ENCODE measurements around the gene FOXJ3. TPM values are rescaled to one million over a fixed set of nuclear protein-coding genes. Genes with fewer than 3 reads are reported as not detected.
A peak's percentile ranks its signal among the peaks of the same experiment; 100 is the strongest.
"Not testable (repeated sequence)": the region's sequence is repeated elsewhere in the genome, so short reads cannot be mapped to it uniquely, and the experiment has no call there.

Gene FOXJ3
- total RNA-seq, 1 experiment from 2014 or later: 16.8 TPM

DNA sequence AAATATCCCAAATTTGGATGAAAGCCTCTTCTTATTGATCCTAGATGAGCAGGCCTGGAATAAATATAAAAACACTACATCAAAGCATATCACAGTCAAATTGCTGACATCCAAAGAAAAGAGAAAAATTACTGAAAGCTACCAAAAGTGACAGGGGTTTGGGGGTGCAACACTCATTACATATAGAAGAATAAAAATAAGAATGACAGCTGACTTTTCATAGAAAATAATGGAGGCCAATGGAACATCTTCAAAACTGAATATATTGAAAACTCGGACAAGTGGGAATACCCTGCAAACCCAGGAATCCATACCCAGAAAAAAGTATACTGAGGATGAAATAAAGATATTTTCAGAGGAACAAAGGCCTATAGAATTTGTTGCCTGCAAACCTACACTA is 84.0 kb downstream of the FOXJ3 start:
- DNase-seq (ENCODE audit: low spot score): no peak

DNA sequence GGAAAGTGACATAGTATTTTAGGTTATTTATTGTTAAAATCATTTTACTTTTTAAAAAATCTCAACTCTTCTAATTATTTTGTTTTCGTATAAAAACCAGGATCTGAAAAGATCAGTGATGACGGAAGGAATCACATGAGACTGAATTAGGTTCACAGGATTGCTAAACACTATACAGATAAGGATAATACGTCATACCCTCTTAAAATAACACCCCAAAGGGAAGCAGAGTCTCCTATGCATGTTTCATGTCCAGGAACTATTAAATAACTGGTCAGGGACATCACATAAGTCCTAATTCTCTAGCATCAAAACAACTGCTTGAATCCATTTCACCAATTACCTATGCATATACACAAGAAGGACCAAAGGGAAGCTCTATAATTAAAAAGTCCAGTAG is 84.9 kb downstream of the FOXJ3 start:
- no peak for DNase-seq (ENCODE audit: low spot score)

DNA sequence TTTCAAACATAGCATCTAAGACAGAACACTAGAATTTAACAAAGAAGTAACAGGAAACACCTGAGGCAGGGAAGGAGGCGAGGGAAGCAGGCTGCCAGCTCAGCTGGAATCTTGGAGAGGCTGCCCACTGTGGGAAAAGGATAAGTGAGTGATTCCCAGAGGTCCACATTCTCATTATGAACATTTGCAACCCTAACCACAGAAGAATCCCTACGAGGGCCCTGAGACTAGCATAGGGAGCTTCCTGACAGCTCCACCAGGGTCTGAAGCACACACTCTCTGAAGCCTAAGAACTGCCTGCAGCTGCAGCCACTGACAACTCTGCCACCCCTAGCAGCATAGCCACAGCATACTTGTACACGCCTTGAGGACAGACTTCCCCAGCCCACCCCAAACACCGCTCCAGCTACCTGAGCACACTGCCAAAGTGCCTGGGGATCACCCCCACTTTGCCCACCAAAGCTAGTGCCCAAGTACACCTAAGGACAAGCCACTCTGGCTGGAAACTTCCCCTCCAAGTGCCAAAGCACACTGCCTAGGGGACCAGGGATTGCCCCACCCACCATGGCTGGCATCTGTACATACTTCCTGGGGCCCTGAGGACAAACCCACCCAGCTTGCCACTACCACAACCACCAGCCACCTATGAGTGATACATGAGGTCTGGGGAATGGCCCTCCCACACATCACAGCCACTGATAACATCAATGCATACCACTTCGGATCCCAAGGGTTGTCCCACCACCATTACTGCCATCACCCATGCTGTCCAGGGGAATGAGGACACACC is 93.9 kb downstream of the FOXJ3 start:
- DNase-seq (ENCODE audit: low spot score): no peak

DNA sequence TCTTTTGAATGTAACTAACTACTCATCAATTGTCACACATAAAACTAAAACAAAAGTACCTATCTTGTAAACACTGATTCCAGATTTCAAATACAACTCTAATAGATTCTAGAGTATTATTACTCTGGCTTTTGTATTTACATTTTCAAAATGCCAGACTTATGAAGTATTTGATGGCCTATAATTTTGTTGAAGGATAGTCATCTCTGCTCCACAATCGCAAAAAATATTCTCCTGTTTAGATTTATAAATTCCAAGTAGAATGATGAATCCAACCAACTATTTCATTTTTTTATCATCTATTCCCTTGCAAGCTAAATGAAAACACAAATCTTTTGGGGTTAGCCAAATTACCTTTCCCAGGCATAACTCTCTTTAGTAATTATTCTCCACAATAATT is 95.5 kb downstream of the FOXJ3 start:
- no peak for DNase-seq (ENCODE audit: low spot score)

DNA sequence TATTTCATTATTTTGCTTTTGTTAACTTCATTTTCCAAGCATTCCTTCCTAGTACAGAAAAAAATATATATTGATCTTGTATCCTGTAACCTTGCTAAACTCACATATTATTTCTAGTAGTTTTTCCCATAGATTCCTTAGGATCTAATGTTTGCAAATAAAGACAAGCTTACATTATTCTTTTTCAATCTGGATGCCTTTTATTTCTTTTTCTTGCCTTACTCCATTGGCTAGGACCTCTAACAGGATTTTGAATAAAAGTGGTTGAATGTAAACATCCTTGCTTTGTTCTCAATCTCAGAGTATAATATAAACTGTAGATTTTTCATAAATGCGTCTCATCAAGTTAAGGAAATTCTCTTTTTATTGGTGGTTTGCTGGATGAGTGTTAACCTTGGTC is 96.0 kb downstream of the FOXJ3 start:
- DNase-seq (ENCODE audit: low spot score): no peak

DNA sequence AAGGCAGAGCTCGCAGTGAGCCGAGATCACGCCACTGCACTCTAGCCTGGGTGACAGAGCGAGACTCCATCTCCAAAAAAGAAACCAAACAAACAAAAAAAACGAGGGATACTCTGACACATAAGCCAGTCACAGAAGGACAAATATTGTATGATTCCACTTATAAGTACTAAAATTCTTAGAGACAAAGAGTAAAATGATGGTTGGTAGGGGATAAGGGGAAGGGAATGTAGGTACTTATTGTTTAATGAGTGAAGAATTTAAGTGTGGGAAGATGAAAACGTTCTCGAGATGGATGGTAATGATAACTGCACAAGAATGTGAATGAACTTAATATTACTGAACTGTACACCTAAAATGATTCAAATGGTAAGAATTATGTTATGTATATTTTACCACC is 103.8 kb downstream of the FOXJ3 start:
- DNase-seq (ENCODE audit: low spot score): no peak

DNA sequence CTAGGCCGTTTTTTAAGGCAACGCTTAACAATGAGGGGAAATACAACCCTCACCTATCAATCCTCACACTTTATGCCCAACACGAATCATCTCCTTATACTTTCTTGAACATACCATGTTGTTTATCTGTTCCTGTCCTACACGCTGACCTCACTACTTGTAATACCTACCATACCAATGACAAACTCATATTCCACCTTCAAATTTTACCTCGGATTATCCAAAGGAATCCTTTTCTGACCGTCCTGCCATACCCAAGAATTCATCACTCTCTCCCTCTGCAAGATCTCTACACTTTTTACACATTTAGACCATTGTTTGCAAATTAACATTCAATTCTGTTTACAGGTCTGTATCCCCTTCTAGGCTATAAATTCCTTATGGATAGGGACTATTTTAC is 106.1 kb downstream of the FOXJ3 start:
- DNase-seq (ENCODE audit: low spot score): no peak

DNA sequence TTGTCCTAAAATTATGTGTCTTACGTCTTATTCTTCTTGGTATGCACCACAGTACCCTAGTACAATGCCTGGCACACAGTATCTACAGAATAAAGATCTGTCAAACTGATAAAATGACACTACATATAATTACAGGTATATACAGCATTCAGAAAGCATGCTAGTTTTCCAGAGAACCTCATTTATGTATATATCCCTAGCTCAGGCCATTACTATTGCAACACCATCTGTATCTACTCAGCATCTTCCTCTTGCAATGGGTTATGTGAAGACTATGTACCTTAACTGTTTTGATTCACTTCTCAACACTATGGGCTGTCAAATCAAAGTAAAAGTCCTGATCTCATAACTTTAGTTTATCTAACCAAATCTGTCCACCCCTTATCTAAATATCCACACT is 112.0 kb downstream of the FOXJ3 start:
- DNase-seq (ENCODE audit: low spot score): no peak

DNA sequence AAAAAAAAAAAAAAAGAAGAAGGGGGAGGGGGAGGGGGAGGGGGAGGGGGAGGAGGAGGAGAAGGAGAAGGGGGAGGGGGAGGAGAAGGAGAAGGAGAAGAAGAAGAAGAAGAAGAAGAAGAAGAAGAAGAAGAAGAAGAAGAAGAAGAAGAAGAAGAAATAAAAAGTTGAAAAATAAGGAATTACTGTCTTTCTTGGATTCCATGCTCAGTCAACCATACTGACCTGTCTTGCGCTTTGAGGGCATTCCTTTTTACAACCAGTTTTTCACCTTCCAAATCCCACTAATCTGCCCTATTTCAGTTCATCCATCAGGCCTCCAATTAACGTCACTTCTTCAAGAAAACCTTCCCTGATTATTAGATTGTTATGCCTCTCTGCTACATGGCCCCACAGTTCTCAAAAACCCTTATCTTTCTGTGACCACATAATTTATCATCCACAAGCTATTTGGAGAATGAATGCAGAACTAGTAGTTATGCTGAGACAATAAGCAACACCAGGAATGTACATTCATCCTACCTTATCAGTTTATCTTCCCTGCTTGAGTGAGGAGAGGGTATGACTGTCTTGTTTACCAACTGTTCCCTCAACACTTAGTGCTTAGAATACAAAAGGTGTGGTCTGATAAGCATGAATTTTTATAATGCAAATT is 113.0 kb downstream of the FOXJ3 start:
- DNase-seq (ENCODE audit: low spot score): no peak

DNA sequence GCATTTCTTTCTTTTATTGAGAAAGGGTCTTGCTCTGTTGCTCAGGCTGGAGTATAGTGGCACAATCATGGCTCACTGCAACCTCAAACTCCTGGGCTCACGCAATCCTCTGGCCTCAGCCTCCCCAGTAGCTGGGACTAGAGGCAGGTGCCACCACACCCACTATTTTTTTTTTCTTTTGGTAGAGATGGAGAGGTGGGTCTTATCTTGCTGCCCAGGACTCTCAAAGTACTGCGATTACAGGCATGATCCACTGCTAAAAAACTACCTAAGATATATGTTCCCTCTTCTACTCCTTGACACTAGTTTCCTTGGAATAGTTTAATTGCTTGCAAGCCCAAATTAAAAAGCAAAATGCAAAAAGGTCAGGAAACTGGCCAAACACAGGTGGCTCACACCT is 113.6 kb downstream of the FOXJ3 start:
- DNase-seq (ENCODE audit: low spot score): no peak

DNA sequence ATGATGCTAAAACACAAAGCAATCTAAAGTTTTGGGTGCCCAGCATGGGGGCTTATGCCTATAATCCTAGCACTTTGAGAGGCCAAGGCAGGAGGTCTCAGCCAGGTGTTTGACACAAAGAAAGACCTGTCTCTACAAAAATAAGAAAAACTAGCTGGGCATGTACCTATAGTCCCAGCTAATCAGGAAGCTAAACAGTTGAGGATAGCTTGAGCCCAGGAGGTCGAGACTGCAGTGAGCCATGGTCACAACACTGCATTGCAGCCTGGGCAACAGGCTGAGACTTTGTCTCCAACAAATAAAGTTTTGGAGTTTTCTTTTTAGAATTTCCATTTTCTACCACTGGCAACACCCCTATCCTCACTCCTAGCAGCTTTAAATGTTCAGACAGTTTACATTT is 115.4 kb downstream of the FOXJ3 start:
- DNase-seq (ENCODE audit: low spot score): no peak

DNA sequence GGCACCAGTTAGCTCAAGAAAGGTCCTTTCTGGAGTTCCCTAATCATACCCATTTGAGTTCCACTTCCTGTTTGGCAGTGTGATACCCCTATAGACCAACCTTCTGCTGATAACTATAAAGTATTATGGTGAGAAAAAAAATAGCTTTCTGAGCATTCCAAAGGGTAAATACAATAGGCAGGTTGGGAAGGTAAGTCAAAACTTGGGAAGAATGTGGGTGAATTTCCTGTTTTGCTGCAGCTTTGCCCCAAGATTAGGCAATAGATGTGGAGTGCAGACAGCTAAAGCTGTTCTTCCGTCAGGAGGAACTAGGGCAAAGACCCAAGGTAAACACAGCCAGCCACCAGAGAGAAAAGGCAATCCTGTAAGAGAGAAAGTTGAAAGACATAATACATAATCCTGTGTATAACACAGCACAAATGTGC is 120.6 kb downstream of the FOXJ3 start:
- peak; percentile 72 for DNase-seq (ENCODE audit: low spot score)

DNA sequence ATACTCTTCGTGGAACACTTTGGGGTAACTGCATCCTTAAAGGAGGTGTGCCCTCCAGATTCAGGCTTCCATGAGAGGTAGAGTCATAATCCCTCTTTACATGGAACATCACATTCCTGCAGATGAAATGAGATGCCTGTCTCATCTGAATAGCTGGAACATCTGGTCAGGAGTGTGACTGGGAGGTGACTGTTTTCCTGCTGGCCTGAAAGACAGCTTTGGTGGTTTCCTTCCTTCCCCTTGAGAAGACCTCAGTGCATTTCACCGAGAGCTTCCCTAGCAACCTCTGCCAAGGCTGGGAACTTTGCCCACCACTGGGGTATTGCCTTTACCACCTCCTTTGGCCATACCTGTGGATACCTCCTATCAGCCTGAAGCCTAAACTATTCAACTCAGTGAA is 123.8 kb downstream of the FOXJ3 start:
- no peak for DNase-seq (ENCODE audit: low spot score)

DNA sequence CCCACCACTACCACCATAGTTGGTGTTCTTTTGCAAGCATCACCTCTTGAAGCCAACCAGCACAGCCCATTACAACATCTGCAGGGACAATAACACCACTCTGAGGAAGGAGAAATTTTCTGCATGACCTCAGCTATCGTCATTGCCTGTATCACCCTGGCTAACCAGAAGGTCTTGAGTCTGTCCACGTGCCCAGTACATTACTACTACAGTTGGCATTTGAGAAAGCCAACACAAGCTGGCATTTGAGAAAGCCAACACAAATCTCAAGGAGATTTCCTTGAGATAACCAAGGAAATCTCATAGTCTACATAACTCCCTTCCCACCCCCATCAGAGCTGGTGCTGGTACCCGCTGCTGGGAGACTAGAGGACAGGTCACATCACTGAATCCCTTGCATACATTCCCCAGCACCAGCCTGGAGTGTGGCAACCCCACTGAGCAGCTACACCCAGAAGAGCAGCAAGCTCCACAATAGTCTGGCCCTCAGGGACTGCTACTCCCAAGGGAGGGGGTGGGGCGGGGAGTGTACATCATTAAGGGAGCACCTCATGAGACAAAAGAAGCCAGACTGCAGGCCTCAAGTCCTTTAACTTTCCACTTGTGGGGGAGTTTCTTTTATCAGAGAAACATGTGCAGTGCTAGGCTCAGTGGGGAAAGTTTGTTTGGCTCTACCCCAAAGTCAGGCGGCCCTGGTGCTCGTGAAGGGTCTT is 124.5 kb downstream of the FOXJ3 start:
- no peak for DNase-seq (ENCODE audit: low spot score)

DNA sequence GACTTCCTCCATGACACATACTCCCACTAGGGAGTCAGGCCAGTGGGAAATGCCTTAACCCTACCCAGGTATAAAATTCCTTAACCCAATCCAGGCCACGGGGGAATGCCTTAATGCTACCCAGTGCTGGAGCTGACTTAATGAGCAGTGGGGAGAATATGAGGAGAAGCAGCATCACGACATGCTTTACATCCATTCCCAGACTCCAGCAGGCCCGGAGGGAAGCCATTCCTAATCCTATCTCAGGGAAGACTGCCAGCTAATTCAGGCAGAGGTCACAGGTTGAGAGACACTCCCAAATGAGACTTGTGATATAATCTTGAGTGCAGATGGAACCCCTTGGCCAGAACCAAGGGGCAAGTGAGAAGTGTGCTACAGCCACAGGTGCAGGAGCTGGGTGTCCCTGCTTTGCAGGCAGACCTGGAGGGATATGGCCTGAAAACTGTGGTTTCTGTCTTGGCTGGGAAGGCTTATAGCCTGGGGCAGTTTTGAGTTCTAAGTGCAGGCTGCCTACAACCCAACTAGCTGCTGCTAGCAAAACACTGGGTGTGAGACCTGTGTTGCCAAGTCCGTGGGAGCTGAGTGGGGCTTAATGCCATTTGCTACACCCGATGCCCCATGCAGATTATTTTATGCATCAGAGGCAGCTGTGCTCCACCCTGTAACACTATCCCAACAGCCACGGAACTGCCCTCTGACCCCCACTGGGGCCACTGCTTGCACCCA is 125.3 kb downstream of the FOXJ3 start:
- DNase-seq (ENCODE audit: low spot score): no peak

DNA sequence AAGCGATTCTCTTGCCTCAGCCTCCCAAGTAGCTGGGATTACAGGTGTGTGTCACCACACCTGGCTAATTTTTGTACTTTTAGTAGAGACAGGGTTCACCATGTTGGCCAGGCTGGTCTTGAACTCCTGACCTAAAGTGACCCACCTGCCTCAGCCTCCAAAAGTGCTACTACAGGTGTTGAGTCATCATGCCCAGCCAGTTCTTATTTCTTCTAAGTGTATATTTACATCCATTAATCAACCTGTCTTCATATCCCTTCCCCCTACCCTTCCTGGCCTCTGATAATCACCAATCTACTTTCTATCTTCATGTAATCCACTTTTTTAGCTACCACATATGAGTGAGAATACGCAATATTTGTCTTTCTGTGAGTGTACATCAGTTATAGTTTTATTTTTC is 128.1 kb downstream of the FOXJ3 start:
- DNase-seq (ENCODE audit: low spot score): not testable (repeated sequence)

DNA sequence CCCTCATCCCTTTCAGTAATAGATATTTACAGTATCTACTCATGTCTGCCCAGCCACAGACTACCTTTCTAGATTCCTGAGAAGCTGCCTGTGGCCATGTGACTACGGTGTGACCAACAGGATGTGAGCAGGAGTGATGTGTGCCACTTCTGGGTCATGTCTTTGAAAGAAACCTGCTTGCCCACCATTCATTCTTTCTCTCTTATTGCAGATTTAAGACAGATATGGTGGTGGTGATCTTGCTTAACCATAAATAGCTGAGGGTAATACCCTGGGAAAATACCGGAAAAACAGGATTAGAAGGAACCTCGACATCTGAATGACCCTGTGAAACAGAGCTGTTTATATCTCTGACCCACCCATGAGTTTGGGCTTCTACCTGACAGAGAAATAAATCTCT is 128.9 kb downstream of the FOXJ3 start:
- peak; percentile 79 for DNase-seq (ENCODE audit: low spot score)

DNA sequence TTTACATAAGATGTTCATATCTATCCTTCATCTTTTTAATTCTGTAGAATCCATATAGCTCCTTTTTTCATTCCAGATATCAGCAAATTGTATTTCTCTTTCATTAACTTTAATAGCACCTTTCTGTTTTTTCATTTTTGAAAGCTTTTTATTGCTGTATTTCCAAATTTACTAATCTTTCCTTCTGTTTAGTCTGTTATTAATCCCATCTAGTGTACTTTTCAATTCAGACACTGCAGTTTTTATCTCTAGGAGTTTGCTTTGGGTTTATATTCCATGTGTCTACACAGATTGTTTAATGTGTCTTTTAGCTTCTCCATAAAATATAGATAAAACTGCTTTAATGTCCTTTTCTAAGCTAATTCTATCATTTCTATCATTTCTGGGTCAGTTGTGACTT is 133.0 kb downstream of the FOXJ3 start:
- no peak for DNase-seq (ENCODE audit: low spot score)

DNA sequence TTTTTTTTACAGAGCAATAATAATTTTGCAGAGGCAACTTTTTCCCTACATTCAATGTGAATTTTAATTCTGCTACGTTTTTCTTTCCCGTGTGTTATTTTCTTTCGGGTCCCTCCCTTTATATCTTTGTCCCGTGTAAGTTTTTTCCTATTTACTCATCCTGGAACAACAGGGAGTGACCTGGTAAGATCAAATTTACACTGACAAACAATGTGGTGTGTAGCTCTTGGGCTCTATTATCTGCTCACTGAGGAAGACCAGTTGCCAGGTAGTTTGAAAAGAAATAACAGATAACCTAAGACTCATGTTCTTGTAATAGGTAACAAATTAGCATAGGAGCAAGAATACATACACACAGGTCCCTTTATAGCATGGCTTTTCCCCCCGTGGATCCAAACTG is 136.8 kb downstream of the FOXJ3 start:
- DNase-seq (ENCODE audit: low spot score): no peak

DNA sequence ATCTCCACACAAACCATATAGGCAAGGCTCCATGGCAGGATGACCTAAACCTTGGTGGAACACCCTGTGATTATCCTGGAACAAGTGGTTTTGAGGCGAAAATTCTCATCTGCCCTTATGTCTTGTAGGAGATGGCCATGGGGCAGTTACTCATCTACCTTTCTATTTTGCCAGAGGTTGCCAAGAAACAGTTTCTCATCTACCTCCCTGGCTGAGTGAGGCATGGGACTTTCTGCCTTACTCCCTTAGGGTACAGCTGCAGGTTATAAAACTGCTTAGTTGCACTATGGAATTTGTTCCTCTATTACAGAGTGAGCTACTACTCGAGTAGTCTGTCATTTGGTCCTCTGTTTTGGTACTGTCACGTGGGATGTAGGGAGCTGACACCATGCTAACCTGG is 139.2 kb downstream of the FOXJ3 start:
- no peak for DNase-seq (ENCODE audit: low spot score)

DNA sequence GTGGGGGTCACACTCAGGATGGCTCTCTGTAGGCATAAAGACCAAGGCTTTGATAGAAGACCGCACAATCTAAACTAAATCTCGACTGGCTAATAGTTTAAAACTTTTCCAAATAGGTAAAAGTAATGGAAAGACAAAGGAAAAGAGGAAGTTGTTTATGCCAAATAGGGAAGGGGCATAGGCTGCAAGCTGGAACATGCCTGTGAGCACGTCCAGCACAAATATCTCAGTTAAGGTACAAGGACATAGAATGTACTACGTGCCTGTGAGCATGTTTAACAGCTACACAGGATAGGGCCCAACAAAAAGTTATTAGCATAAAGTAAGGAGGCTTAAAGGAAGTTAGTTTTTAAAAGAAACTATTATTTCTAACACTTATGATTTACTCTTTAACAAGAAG is 142.9 kb downstream of the FOXJ3 start:
- no peak for DNase-seq (ENCODE audit: low spot score)

DNA sequence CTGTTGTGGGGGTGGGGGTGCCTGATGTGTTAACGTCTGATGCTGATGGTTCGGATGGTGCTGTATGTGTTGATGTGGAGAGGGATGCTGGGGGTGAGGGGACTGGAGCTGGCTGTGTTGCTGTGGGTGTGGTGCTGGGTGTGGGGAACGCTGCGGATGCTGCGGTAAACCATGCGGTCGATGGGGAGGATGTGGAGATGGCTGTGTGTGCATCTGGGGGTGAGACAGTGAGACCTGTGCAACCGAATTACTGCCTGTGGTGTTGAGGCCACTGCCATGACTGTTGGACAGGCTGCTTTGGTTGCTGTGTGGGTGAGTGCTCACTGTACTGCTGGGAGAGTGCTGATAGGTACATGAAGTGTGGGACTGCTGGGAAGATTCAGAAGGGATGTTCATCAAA is 143.7 kb downstream of the FOXJ3 start:
- DNase-seq (ENCODE audit: low spot score): no peak
